Activated CD4-positive, alpha-beta memory T cell treated with anti-CD3 and anti-CD28 coated beads, Interleukin-2, amount 10 ng/mL, durations not matched to agents 7 days and 5 days (primary cell): ENCODE data around the gene PLIN5. TPM values are rescaled to one million over a fixed set of nuclear protein-coding genes. Genes with fewer than 3 reads are reported as not detected.

Experiments
- CTCF ChIA-PET: fragments of 350-600 bp; sonication (Branson Sonifier 250); formaldehyde crosslinking; loops from one replicate; lab custom pipeline; 2021; ENCODE audit warnings: antibody characterized with exemption, inconsistent platforms; lab: Charles Lee
- POLR2A ChIA-PET: fragments of 350-600 bp; sonication (Branson Sonifier 250); formaldehyde crosslinking; loops from one replicate; lab custom pipeline; 2021; ENCODE audit warnings: antibody characterized with exemption; lab: Charles Lee
- DNase-seq: peaks from one replicate; pipeline ENCODE4 v3.0.0-alpha.2; 2020
- H3K27ac Mint-ChIP-seq: one replicate; pipeline ENCODE4 v1.8.0; 2021; ENCODE audit warnings: mild to moderate bottlenecking, mixed read lengths
- H3K27me3 Mint-ChIP-seq: one replicate; pipeline ENCODE4 v1.8.0; 2021; ENCODE audit warnings: mixed read lengths
- H3K36me3 Mint-ChIP-seq: one replicate; pipeline ENCODE4 v1.8.0; 2021; ENCODE audit warnings: low read depth, mixed read lengths
- H3K4me1 Mint-ChIP-seq: one replicate; pipeline ENCODE4 v1.8.0; 2021; ENCODE audit warnings: mixed read lengths
- H3K4me3 Mint-ChIP-seq: one replicate; pipeline ENCODE4 v1.8.0; 2021; ENCODE audit warnings: mild to moderate bottlenecking, mixed read lengths
- H3K9me3 Mint-ChIP-seq: one replicate; pipeline ENCODE4 v1.8.0; 2021; ENCODE audit warnings: mixed read lengths
- total RNA-seq, 2 experiments: library from RNA; stranded (reverse); gene quantifications; one replicate each; pipeline ENCODE4 v1.2.3, GENCODE V29; 2021

The PLIN5 gene
- total RNA-seq, 2 experiments from 2014 or later: not detected

DNA sequence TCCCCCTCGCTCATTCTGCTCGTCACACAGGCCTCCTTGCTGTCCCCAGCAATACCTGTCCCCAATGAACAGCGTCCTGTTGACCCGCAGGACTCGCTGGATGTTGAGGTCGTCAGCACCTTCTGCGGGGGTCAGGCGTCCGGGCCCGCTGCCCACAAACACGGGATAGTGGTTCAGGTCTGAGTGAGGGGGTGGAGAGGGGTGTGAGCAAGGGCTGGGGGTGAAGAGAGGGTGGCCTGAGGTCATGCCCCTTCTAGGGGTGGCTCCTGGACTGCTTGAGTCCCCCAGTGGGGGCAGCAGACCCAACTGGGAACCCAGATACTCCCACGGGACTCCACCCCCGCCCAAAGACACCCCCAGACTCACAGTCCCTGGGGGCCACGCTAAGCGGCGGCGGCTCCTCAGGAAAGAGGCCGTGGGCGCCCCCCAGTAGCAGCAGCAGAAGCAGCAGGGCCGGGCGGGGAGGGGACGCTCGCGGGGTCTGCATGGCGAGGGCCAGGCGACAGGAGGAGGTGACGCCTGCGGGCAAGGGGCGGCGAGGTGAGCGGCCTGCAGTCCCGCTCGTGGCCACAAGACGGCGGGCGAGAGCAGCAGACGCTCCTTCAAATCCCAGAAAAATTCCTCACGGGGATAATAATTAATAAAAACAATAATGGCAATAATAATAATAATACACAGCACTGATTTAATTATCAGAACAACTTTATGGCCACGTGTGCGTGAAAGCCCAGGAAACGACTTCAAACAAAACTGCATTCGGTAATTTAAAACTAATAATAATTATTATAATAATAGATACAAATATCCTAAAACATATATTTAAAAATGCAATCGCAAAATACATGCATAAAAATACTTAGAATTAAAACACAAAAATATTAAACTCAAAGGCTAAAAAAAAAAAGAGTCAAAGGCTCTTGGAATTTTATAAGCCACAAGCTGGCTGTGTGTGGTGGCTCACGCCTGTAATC, 23.2 kb upstream of the PLIN5 start:
- peak; percentile 36 for DNase-seq
- ChIA-PET POLR2A (no interaction called here), CTCF (interaction anchor here (1.1 to 1.8 kb wide), 2 partner anchors 10 to 78 kb away, joined by 4 to 5 read pairs; no protein-coding TSS in a partner anchor)
- H3K9me3 Mint-ChIP-seq: no peaks in the 10 kb centered on the region
- H3K4me3 Mint-ChIP-seq: no peak overlapping the region
- no peaks in the 10 kb centered on the region for H3K36me3 Mint-ChIP-seq
- no peaks in the 10 kb centered on the region for H3K27me3 Mint-ChIP-seq
- peaks cover 1% of the 10 kb centered on the region for H3K4me1 Mint-ChIP-seq
- no peak overlapping the region for H3K27ac Mint-ChIP-seq

DNA sequence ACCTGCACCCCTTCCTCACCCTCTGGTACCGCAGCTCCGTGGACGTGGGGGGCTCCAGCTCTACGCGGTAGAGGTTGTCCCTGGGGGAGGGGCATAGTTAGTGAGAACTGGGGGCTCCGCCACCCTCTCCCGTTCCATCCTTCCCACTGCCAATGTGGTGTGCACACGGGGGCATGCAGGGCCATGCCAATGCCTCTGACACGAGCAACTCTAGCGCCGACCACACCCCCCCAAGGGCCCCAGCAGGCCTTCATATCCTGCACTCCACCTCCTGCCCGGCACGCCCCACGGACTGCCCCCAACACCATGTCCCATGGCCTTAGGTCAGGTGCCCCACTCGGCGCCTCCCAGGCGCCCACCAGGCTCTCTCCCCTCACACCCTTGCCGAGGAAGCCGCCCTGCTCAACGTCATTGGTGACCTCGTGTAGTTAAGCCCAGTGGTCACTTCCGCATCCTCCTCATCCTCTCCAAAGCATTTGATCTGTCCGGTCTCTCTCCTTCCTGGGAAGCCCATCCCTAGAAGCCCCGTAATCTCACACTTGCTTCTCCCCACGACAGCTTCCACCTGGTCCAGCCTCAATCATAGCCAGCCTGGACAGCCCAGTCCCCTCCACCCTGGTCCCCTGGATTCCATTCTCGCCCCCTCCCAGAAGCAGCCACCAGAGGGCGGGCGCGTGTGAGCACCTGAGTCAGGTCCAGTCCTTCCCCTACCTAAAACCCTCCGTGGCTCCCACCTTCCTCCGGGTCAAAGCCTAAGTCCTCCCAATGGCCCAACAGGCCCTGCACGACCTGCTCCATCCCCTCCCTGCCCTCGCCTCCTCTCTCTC, 22.3 kb upstream of the PLIN5 start:
- no peaks in the 10 kb centered on the region for H3K9me3 Mint-ChIP-seq
- H3K27ac Mint-ChIP-seq: no peak overlapping the region
- POLR2A ChIA-PET: no interaction called here
- CTCF ChIA-PET: interaction anchor here (0.5 to 1.3 kb wide), 3 partner anchors 10 to 288 kb away, joined by 3 to 7 read pairs (median 4); no protein-coding TSS in a partner anchor
- no peaks in the 10 kb centered on the region for H3K36me3 Mint-ChIP-seq
- H3K4me1 Mint-ChIP-seq: peaks cover 1% of the 10 kb centered on the region
- no peak overlapping the region for H3K4me3 Mint-ChIP-seq
- peak; percentile 25 for DNase-seq
- no peaks in the 10 kb centered on the region for H3K27me3 Mint-ChIP-seq

DNA sequence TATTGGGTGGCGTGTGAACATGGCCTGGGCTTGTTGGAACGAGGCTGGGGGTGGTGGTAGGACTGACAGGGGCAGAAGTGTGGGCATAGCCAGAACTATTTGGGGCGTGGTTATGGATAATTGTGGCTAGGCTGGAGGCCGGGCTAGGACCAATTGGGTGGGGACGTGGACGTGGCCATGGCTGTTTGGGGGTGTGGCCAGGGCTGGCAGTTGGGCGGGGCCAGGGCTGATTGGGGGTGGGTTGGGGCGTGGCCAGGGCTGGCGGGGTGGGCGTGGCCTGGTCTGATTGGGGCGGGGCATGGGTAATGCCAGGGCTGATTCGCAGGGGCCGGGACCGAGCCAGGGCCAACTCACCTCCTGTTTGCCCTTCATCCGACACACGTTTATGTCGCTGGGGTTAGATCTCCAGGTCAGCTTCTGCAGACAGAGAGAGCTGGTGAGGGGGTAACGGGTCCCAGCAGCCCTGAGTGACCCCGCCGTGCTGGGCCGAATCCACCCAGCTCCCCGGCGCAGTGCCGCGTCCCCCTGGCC, 21.6 kb upstream of the PLIN5 start:
- ChIA-PET CTCF (interaction anchor here (0.5 to 1.3 kb wide), 2 partner anchors 9 to 287 kb away, joined by 4 to 7 read pairs; no protein-coding TSS in a partner anchor), POLR2A (no interaction called here)
- no peak overlapping the region for H3K4me3 Mint-ChIP-seq
- H3K4me1 Mint-ChIP-seq: peaks cover 1% of the 10 kb centered on the region
- no peaks in the 10 kb centered on the region for H3K9me3 Mint-ChIP-seq
- DNase-seq: no peak
- no peaks in the 10 kb centered on the region for H3K36me3 Mint-ChIP-seq
- no peaks in the 10 kb centered on the region for H3K27me3 Mint-ChIP-seq
- no peak overlapping the region for H3K27ac Mint-ChIP-seq

DNA sequence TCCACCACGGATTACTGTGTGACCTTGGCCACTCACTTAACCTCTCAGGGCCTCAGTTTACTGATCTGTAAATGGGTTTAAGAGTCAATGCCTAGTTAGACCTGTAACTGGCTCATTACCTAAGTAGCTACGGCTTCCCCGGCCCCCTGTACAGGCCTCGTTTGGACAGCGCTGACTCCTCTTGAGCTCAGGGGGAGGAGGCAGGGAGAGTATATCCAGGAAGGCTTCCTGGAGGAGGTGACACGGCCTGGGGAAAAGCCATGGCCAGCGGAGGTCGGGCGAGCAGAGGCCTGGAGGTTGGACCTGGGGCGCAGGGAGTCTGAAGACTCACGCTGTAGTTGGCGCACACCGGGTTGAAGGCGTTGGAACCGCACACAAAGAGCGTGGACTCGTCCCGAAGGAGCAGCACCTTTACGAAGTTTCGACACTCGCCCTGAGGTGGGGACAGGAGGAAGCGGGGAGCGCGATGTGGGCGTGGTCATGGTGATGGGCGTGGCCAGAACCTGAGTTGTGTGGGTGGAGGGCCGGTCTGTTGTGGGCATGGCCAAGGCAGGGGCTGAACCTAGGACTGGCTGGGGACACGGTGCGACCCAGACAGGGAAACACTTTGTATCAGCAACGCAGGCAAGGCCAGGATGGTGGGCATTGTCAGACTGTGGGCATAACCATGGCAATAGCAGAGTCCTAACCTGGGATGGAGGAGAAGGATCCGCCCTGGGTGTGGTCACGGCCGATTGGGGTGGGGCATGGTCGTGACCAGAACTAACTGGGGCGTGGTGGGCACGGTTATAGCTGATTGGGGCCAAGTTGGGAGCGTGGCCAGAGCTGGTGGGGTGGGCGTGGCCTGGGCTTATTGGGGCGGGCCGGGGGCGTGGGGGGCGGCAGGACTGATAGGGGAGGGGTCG, 20.9 kb upstream of the PLIN5 start:
- ChIA-PET CTCF (interaction anchor here (1.3 kb wide), 1 partner anchor 9 kb away, joined by 7 read pairs; no protein-coding TSS in a partner anchor), POLR2A (no interaction called here)
- Mint-ChIP-seq H3K27me3 (no peaks in the 10 kb centered on the region), H3K4me3 (no peak overlapping the region), H3K9me3 (no peaks in the 10 kb centered on the region), H3K27ac (no peak overlapping the region), H3K4me1 (peaks cover 1% of the 10 kb centered on the region), H3K36me3 (no peaks in the 10 kb centered on the region)
- no peak for DNase-seq

DNA sequence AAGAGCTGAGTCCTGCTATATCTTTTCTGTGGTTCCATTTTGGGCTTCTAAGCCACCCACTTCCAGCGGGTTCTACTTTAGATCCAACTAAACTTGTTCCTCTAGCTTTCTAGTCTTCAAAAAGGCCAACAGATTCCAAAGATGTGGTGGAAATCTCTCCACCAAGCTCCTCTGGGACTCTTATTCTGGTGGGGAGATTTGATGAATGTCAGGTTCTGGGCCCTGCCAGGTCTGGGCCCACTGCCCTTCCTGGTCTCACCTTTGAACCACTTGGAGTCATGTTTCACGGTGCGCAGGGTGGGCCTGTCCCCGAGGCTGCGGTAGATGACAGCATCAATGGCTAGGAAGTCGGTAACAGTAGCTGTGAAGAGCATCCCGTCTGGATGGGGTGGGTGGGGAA, 19.7 kb upstream of the PLIN5 start:
- Mint-ChIP-seq H3K4me1 (peaks cover 1% of the 10 kb centered on the region), H3K4me3 (no peak overlapping the region), H3K27ac (no peak overlapping the region), H3K9me3 (no peaks in the 10 kb centered on the region), H3K36me3 (no peaks in the 10 kb centered on the region), H3K27me3 (no peaks in the 10 kb centered on the region)
- POLR2A ChIA-PET: no interaction called here
- CTCF ChIA-PET: no interaction called here
- no peak for DNase-seq

DNA sequence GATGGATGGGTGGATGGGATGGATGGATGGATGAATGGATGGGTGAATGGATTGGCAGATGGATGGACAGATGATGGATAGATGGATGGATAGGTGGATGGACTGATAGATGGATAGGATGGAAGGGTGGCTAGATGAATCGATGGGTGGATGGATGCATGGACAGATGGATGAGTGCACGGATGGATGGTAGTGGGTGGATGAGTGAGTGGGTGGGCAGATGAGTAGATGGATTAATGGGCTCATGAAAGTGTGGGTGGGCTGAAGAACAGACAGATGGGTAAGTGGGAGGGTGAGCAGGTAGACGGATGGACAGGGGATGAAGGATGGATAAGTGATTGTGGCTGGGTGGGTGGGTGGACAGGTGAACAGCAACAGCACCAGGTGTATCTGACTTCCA, 18.8 kb upstream of the PLIN5 start:
- POLR2A ChIA-PET: no interaction called here
- no peak overlapping the region for H3K27ac Mint-ChIP-seq
- H3K9me3 Mint-ChIP-seq: no peaks in the 10 kb centered on the region
- no peaks in the 10 kb centered on the region for H3K27me3 Mint-ChIP-seq
- peaks cover 1% of the 10 kb centered on the region for H3K4me1 Mint-ChIP-seq
- H3K4me3 Mint-ChIP-seq: no peak overlapping the region
- DNase-seq: no peak
- H3K36me3 Mint-ChIP-seq: no peaks in the 10 kb centered on the region
- CTCF ChIA-PET: no interaction called here

DNA sequence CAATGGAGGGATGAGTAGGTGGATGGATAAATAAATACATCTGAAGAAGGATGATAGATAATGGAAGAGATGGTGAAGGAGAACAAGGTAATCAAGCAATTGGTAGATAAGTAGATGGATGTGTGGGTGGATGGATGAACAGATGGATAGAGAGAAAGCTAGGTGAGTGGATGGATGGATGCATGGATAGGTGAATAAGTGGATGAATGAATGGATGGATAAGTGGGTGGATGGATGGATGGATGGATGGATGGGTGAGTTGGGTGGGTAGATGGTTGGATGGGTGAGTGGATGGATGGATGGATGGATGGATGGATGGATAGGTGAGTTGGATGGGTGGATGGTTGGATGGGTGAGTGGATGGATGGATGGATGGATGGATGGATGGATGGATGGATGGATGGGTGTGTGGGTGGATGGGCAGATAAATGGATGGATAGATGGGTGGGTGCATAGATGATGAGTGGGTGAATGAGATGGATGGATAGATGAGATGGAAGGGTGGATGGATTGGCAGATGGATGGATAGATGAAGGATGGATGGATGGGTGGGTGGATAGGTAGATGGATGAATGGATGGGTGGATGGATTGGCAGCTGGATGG, 18.2 kb upstream of the PLIN5 start:
- H3K9me3 Mint-ChIP-seq: no peaks in the 10 kb centered on the region
- ChIA-PET CTCF (no interaction called here), POLR2A (no interaction called here)
- no peak overlapping the region for H3K4me3 Mint-ChIP-seq
- H3K4me1 Mint-ChIP-seq: peaks cover 1% of the 10 kb centered on the region
- H3K27me3 Mint-ChIP-seq: no peaks in the 10 kb centered on the region
- H3K27ac Mint-ChIP-seq: no peak overlapping the region
- DNase-seq: no peak
- H3K36me3 Mint-ChIP-seq: no peaks in the 10 kb centered on the region

DNA sequence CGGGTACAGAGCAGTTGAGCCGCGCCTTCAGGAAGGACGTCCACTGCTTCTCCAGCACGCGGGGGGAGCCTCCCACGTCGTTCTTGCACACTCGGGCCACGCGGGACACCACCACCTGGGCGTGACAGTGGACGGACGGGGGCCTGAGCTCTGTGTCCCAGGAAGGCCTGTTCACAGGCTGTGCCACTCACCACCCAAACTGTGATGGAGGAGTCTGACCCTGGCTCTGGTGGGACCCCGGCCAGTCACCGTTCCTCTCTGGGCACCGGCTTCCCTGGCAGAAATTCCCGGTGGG, 17.4 kb upstream of the PLIN5 start:
- ChIA-PET CTCF (no interaction called here), POLR2A (no interaction called here)
- H3K27ac Mint-ChIP-seq: no peak overlapping the region
- no peaks in the 10 kb centered on the region for H3K36me3 Mint-ChIP-seq
- H3K4me1 Mint-ChIP-seq: peaks cover 1% of the 10 kb centered on the region
- H3K4me3 Mint-ChIP-seq: no peak overlapping the region
- H3K9me3 Mint-ChIP-seq: no peaks in the 10 kb centered on the region
- no peaks in the 10 kb centered on the region for H3K27me3 Mint-ChIP-seq
- no peak for DNase-seq

DNA sequence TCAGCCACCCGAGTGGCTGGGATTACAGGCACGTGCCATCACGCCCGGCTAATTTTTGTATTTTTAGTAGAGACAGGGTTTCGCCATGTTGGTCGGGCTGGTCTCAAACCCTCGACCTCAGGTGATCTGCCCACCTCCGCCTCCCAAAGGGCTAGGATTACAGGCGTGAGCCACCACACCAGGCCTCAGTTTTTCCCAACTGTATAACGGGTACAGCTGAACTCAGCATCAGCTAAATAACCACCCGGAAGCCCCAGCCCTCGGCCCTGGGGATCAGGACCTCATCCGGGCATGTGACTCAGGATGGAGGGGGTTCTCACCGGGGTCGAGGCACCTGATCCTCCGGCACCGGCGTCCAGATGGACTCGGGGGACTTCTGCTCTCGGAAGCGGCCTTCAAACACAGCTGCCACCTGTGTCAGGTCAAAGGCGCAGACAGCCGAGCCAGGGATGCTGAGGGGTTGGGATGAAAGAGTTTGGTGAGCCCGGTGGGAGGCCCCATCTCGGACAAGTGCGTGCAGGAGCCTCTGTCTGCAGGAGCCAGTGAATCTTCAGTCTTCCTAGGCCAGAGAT, 15.5 kb upstream of the PLIN5 start:
- H3K27ac Mint-ChIP-seq: no peak overlapping the region
- no peaks in the 10 kb centered on the region for H3K36me3 Mint-ChIP-seq
- H3K27me3 Mint-ChIP-seq: no peaks in the 10 kb centered on the region
- ChIA-PET CTCF (no interaction called here), POLR2A (no interaction called here)
- H3K4me1 Mint-ChIP-seq: no peaks in the 10 kb centered on the region
- DNase-seq: no peak
- H3K4me3 Mint-ChIP-seq: no peak overlapping the region
- no peaks in the 10 kb centered on the region for H3K9me3 Mint-ChIP-seq

DNA sequence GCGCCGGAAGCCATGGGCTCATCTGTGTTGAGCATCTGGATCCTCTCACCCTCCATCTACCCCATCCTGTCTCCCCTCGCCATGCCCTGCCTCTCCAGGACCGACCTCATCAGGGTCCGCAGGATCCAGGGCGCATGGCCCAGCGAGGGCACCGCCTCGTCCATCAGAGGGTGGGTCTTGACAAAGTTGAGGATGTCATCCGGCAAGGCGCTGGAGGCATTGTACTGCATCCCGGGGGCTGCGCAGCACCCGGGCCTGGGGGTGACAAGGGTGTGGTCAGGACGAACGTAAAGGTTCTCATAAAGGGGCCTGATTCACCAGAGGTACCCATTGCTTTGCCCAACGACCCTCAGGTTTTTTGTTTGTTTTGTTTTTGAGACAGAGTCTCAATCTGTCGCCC, 15.0 kb upstream of the PLIN5 start:
- Mint-ChIP-seq H3K27me3 (no peaks in the 10 kb centered on the region), H3K4me1 (no peaks in the 10 kb centered on the region), H3K4me3 (no peak overlapping the region), H3K27ac (no peak overlapping the region), H3K9me3 (no peaks in the 10 kb centered on the region), H3K36me3 (no peaks in the 10 kb centered on the region)
- CTCF ChIA-PET: no interaction called here
- POLR2A ChIA-PET: no interaction called here
- no peak for DNase-seq

DNA sequence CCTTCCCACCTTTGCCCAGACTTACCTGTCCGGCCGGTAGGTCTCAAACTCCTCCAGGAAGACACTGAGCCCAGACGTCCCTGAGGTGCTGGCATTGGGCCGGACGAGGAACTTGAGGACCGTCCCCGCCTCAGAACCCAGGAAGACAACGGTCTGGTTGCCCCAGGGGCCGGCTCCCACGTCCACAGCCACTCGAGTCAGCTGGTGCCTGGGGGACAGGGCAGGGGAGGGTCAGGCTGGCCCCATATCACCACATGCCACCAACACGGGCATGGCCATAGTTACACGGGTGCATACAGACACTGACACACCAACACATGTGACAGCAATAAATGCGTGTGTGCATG, 13.2 kb upstream of the PLIN5 start:
- Mint-ChIP-seq H3K4me3 (no peak overlapping the region), H3K27ac (no peak overlapping the region), H3K9me3 (no peaks in the 10 kb centered on the region), H3K4me1 (no peaks in the 10 kb centered on the region), H3K36me3 (no peaks in the 10 kb centered on the region), H3K27me3 (no peaks in the 10 kb centered on the region)
- DNase-seq: no peak
- POLR2A ChIA-PET: no interaction called here
- CTCF ChIA-PET: interaction anchor here (1.8 kb wide), 1 partner anchor 9 kb away, joined by 7 read pairs; no protein-coding TSS in a partner anchor
